Activated CD8-positive, alpha-beta memory T cell treated with anti-CD3 and anti-CD28 coated beads for 48 hours (primary cell): Measurements from ENCODE around the gene OR10G3.

ENCODE experiments used
- DNase-seq, 3 experiments: peaks; one replicate each; pipeline ENCODE4 v3.0.0-alpha.2; 2020; ENCODE audit warnings: low read depth in 2 of 3, low spot score in 2 of 3

OR10G3 gene

GRCh38 chr14:21536418-21537089, 43.3 kb downstream of the OR10G3 start:
- DNase-seq: no peak

- no peak for DNase-seq
These were observed 44.1 kb downstream of the OR10G3 start for GRCh38 chr14:21535545-21536417.

- DNase-seq: no peak
These were observed 45.3 kb downstream of the OR10G3 start for GRCh38 chr14:21534576-21534975.

- DNase-seq: no peak
These were observed 46.6 kb downstream of the OR10G3 start for GRCh38 chr14:21533294-21533693.

- DNase-seq: no peak
These were observed 50.4 kb downstream of the OR10G3 start for GRCh38 chr14:21529515-21529914.

GRCh38 chr14:21528381-21529348, 51.2 kb downstream of the OR10G3 start:
- DNase-seq: no peak

GRCh38 chr14:21527318-21527679, 52.6 kb downstream of the OR10G3 start:
- DNase-seq: no peak

GRCh38 chr14:21526672-21527317, 53.1 kb downstream of the OR10G3 start:
- DNase-seq: no peak

GRCh38 chr14:21525962-21526671, 53.8 kb downstream of the OR10G3 start, which contains the start of gene SALL2:
Gene SALL2 (minus strand): TSS chr14:21526346. CDS start chr14:21526127, 219 bp downstream.
- peak in 2 of 3 experiments; percentile 23 to 55 for DNase-seq

- no peak for DNase-seq
These were observed 54.3 kb downstream of the OR10G3 start for GRCh38 chr14:21525571-21525961.

- no peak for DNase-seq
These were observed 55.0 kb downstream of the OR10G3 start for GRCh38 chr14:21524575-21525490.

- DNase-seq: no peak
These were observed 56.7 kb downstream of the OR10G3 start for GRCh38 chr14:21523203-21523602.

- DNase-seq: no peak
These were observed 58.4 kb downstream of the OR10G3 start for GRCh38 chr14:21521501-21521900.

GRCh38 chr14:21520767-21521166, 59.1 kb downstream of the OR10G3 start:
- DNase-seq: no peak

- no peak for DNase-seq
These were observed 61.2 kb downstream of the OR10G3 start for GRCh38 chr14:21518725-21519124.
